H4 (cell line): ENCODE measurements around the gene SLF1. TPM values are rescaled to one million over a fixed set of nuclear protein-coding genes. Genes with fewer than 3 reads are reported as not detected.
"Not testable (repeated sequence)": the region's sequence is repeated elsewhere in the genome, so short reads cannot be mapped to it uniquely, and the experiment has no call there.

Experiments
- DNase-seq: peaks from one replicate; pipeline ENCODE4 v3.0.0-alpha.2; 2015; ENCODE audit warnings: low spot score
- total RNA-seq: library from RNA; depleted of rRNA; stranded (reverse); fragments of >200 nt; shearing (Covaris generic); gene quantifications from 2 replicates; pipeline ENCODE4 v1.2.3, GENCODE V29; 2014; rRNA removed

Gene SLF1
- total RNA-seq = 11.3 and 13.9 TPM in 2 replicates

DNA sequence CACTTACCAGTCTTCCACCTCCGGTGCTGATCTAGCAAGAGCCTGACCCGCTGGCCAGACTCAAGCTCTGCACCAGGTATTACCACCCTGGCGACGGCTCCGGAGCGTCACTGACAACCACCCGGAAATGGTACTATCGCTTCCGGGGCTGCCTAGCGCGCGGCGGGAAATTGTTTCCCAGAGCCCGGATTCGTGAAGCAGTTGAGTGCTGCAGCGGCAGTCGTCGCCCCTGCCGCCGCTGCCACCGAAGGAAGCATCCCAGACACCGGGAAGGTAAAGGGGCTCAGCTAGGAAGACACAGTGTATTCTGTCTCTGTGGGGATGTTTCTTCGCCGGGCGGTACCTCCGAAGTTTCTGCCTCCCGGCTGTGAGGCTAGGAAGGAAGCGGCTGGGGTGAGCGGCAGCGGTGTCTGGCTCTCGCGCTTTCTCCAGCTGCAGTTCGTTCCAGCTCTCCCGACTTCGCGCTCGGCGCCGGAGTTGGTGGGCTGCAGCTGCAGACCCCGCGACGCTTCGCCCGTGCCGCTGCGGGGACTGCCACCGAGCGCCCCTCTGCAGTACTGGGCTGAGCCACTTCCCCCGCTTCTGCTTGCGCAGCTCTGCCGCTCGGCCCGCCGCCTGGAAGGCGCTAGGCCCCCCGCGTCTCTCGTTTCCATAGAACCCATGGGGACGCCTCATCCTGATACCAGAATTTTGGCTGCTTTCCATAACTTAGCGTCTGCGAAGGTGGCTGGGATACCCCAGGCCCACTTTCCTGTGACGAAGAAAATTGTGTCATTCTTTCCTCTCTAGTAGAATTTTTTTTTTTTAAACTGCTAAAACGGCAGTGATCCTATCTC is at the start of gene SLF1, which contains the start of gene KIAA0825:
SLF1 (plus strand) TSS at position 177 of the 836 bp plus-strand sequence. CDS start 10,142 bp downstream, outside the sequence.
KIAA0825 (minus strand) TSS at position 112 of the 836 bp plus-strand sequence. CDS start 81,478 bp downstream, outside the sequence.
- DNase-seq = peak; percentile 85

DNA sequence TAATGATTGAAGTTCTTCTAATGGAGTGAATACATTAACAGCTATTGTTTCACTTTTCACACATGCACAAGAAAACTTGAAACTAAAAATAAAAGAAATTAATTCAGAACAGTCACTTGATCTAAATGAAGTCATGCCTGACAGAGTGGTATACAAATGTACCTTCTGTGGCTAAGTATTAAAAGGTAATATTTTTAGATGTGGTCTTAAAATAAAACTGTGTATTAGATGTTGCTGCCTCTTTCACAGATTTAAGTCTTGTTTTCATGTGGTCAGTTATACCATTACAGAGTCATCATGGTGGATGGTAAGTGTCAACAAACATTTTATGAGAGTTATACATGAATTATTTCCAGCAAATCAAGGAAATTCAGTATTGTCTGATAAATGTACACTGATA is 47.1 kb upstream of the SLF1 start:
- no peak for DNase-seq

DNA sequence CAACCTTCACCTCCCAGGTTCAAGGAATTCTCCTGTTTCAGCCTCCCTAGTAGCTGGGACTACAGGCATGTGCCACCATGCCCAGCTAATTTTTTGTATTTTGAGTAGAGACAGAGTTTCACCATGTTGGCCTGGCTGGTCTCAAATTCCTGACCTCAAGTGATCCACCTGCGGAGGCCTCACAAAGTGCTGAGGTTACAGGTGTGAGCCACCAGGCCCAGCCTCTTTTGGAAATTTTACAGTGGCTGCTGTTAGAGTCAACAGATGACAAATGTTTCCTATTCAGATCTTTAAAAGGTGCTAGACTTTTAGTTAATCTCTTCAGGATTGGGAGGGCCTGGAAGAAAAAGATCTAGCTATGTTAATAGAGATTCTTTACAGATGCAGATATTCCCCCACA is 45.1 kb upstream of the SLF1 start:
- not testable (repeated sequence) for DNase-seq

DNA sequence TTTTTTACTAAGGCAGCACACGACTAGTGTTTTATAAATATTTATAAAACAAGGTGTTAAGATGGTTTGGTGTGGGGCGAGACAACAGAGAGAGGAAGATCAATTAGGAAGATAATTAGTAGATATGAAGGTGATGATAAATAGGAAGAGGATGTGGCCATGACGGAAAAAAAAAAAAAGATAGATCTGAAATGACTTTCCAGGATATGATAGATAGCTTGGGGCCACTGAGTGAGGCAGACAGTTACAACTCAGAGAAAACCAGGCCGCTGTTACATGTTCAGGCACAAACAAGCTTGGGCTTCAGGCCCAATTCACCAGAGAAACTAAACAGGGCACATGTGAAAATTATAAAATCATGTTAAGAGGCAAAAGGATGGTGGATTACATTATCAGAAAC is 43.3 kb upstream of the SLF1 start:
- no peak for DNase-seq

DNA sequence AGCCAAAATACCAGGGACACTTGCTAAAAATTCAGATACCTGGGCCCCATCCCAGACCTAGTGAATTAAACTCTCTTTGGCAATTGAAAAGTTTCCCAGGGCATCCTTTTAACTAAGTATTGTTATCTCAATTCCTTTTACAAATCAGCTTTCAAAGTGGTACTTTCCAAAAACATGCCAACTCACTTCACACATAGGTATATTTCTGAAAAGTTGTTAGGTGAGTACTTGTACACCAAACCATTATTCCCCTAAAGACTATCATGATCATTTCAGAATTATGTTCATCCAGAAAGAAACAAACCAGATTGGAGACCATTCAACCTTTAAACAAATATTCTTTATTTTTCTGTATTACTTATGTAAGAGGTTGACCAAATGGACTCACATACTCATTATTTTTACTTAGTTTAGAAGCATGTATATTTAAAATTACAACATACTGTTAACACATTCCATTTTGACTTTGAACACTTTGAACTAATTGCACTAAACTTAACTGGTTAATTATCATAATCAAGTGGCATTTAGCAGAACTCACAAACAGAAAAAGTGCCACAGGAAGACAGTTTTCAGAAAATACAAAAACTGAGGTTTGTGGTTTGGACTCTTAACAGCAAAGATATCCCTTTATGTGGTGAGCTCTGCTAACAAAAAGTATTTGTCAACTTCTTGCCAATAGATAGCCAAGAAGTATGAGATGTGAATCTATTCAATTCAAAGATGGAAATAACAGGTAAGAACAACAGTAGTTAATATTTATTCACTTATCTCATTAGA is 40.8 kb upstream of the SLF1 start:
- no peak for DNase-seq

DNA sequence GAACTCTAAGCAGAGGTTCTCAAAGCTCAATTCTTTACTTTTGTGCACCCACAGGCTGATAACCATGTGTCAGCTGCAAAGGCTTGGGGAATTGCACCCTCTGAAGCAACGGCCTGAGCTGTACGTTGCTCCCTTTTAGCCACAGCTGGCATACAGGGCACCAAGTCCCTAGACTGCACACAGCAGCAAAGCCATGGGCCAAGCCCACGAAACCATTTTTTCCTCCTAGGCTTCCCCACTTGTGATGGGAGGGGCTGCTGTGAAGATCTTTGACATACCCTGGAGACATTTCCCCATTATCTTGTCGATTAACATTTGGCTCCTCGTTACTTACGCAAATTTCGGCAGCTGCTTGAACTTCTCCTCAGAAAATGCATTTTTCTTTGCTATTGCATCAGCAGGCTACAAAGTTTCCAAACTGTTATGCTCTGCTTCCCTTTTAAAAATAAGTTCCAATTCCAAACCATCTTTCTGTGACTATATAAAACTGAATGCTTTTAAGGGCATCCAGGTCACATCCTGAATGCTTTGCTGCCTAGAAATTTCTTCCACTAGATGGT is 23.1 kb upstream of the SLF1 start:
- no peak for DNase-seq

DNA sequence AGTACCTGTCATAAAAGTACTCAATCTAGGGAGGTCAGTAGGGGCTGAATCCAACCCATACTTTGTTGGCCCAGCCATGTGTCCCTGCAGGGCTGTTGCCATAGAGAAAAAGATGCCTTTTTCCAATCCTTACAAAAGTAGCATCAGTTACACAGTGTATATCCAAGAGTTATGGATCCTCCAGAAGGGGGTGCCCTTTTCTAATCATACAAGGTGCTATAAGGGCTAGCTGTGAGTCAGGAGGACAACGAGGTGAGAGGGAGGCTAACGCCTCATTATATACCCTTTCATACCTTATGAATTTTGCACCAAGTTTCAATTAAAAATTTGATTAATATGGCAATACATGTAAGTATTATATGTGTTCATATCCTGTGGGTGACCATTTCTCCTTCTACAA is 4.9 kb upstream of the SLF1 start:
- no peak for DNase-seq

DNA sequence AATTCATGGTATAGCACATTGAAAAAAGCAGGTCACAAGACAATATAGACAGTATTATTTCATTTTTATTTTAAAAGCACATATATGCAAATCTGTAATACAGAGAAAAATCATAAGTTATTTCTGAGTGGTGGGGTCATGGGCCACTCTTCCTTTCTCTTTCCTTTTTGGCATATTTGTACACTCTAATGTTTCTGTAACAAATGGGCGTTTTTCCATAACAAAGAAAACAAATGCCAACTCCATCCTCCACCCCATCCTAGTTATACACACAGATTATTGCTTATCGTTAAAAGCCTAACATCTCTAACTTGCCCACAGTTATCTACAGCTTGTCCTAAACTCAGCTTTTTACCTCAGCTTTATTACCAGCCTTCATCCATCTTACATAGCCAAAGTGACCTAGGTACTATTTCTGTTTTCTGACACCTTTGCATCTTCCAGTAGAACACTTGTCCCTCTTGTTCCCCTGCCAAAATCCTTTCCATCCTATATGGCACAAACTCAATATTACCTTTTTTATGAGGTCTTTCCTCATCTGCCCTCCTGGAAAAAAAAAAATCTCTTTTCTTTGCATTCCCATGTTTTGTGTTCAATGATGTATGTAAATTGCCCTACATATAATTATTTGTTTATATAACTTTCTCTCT is 4.2 kb upstream of the SLF1 start:
- DNase-seq = no peak

DNA sequence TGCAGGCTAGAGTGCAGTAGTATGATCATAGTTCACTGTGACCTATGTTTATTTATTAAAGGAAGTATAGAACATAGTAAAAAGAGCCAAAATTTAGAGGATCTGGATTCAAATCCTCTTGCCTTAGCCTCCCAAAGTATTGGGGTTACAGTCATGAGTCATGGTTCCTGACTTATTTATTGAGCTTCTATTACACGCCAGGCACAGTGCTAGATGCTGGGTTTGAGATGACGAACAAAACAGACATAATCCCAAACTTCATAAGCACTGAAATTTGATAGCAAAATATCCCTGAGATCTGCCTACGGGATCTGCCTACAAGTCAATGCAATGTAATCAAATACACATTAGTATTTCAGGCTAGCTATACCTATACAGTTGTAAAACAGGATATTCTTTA is 2.6 kb upstream of the SLF1 start:
- DNase-seq = no peak

DNA sequence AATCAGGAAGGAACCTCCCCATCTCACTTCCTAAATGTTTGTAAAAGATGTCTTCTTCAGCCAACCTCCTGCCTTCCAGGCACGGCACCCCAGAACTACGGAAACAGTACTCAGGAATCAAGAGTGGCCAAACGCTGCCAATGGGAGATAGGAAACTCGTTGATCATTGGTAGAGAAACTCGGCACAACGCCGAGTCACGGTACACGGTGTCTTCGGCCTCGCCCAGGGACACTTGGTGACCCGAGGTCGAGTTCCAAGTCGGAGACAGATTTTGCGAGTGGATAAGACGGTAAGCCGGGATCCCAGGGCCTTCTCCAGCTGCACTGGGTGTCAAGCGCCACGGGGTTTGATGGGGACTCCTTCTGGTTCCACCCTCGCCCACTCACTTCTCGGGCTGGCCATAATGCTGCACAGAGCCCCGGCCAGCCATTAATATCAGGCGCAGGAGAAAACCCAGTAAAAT is 408 bp upstream of the SLF1 start:
- peak; percentile 56 for DNase-seq

DNA sequence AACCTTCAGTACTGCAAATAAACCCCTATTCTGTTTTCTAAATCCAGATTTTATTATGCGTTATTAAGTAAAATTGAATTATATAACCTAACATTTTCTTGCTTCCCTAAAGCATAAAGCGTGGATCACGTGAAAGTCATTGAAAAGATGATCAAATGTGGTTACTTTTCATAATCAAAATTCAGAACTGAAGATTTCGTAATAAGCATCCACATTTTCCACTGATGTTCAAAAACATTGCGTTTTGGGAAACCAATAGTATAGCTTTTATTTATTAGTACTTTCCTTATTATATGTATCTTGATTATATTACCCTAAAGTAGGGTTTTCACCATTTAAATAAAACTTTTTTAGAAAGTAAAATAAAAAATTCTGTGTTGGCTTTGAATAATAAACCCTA is 1.8 kb downstream of the SLF1 start:
- DNase-seq = no peak

DNA sequence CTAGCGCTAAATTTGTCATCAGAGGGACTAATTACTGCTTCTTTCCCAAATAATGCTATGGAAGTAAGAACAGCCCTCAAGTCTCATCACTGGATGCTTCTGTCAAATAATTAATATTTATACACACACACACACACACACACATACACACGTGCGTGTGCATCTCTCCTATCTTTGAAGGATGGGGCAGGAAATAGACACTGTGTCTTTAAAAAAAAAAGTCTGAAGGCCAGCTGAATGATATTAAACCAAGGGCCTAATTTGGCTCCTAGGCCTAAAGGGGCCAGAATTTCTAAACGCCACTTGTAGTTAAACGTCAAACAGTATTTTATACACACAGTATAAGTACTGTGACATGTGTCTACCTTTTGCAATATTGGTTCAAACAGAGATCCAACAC is 3.3 kb downstream of the SLF1 start:
- no peak for DNase-seq

DNA sequence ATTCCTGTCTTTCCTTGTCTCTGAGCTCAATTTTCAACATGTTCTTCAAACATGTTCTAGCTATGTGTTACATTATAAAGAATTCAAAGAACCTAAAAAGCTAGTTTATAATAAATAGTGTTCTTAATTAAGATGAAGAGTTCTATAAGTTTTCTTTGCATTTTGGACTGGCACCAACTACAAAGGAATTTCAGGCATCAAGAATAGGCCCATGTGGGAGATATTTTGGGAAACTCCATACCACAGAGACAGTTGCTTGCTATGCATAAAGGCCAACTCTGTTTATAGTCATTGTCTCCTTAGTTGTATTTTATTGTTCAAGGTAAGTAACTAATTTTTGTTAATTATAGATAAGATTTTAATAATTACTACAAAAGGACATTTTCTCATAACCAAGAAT is 4.5 kb downstream of the SLF1 start:
- no peak for DNase-seq

DNA sequence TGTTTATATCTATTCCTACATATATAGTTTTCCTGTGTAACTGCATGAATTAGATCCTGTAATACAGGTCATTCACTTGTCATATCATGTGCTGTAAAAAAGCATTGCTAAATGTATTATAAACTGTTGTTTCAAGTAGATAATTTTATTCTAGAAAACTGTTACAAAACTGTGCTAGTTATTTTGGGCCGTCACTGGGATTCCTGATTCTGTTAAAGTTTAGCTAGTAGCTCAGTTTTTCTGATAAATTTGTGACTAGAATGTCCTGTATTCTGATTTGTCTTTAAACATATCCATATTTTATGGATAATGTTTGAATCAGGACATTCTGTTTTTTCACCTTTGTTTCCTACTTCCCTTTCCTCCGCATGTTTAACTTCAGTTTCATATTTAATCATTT is 5.4 kb downstream of the SLF1 start:
- no peak for DNase-seq

DNA sequence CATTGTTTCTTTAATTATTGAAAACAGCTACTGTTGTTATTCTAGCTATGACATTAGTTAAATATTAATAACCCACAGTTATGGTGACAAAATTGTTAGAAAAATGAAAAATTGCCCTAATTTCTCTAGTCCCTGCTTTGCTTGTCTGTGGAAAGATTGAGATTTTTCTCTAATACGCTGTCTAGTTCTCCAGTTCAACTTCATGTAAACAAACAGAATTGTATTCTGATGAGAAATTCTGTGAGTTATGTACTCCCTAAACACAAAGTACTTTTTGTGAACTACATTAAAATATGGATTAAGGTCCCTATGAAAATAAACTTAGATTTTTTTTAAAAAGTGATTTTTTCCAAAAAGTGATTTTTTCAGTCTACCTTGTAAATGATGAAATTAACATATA is 8.7 kb downstream of the SLF1 start:
- DNase-seq = no peak

DNA sequence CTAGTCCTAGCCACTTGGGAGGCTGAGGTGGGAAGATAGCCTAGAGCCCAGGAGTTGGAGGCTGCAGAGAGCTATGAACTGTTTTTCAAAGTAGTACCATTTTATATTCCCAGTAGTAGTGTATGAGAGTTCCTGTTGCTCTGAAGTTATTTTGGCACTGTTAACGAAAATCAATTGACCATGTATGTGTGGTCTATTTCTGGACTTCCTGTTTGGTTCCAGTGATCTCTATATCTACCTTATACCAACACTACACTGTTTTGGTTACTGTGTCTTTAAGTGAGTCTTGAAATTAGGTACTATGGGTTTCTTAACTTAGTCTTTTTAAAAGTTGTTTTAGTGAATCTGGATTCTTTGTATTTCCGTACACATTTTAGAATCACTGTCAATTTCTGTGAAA is 13.6 kb downstream of the SLF1 start:
- DNase-seq = no peak

DNA sequence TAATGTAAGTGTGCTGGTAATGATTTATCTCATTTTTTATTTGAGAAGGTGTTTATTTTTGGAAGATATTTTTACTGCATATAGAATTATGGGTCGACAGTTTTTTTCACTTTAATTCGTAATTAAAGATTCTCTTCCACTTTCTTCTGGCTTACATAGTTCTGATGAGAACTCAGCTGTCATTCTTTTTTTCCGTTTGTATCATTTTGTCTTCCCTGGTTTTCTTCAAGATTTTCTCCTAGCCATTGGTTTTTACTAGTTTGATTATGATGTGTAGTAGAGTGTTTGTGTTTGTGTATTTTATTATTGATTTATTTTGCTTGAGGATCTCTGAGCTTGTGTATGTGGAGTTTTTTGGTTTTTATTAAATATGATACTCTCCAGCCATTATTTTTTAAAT is 21.7 kb downstream of the SLF1 start:
- DNase-seq = no peak

DNA sequence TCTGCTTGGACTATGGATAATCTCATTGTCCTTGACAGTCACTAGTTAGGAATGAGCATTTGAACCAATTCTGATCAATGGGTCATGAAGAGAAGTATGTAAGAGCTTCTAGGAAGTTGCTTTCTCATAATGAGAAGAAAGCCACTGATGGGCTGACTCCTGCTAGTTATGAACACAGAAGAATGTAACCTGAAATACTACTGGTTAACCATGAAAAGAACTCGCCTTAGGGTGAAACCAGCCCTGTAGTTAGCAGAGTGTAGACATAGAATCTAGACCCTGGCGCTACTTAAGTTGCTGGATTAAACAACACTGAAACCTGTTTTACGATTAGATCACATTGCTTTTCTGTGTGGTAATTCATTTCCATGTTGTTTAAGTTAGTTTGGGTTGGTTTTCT is 26.6 kb downstream of the SLF1 start:
- DNase-seq = no peak

DNA sequence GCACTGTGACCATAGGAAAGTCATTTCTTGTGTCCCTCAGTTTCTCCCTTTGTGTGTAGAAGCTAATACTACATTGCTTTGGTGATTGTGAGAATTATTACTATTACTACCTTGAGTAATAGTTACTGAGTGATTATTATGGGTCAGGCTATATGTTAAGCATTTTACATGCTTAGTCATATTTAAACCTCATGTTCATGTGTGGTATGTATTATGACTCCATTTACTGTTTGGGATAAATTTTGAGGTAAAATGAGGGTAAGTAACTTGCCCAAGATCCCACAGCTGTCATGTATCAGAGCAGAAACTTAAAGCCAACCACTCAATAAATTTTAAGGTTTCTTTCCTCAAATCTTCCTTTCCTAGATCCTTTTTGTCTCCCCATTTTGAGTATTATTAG is 28.3 kb downstream of the SLF1 start:
- DNase-seq = no peak

DNA sequence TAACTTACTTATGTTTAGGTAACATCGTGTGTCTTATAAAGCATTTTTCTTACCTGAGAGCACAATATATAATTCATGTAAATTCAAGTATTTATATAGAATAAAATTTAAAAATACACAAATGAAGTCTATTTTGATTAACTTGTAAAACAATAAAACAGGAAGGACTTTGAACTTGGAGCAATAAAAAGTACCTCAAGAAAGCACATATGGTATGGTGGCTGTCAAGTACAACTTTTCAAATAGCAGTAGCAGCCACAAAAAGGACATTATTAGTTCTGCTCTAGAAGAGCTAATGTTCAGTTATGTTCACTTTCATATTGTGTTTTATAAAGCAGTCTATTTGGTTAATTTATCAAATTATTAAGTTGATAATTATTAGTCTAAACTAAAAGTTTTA is 31.4 kb downstream of the SLF1 start:
- no peak for DNase-seq

DNA sequence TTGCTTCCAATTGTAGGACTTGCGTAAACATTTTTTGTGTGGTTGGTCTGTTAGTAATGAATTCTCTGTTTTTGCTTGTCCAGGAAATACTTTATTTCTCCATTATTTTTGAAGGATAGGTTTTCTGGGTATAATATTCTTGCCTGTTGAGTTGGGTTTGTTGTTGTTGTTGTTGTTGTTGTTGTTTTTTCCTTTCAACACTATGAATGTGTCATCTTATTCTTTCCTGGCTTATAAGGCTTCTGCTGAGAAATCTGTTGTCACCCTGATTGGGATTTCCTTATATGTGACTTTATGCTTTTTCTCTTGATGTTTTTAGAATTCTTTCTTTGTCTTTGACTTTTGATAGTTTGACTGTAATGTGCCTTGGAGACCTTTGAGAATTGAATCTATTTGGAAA is 39.8 kb downstream of the SLF1 start:
- no peak for DNase-seq

DNA sequence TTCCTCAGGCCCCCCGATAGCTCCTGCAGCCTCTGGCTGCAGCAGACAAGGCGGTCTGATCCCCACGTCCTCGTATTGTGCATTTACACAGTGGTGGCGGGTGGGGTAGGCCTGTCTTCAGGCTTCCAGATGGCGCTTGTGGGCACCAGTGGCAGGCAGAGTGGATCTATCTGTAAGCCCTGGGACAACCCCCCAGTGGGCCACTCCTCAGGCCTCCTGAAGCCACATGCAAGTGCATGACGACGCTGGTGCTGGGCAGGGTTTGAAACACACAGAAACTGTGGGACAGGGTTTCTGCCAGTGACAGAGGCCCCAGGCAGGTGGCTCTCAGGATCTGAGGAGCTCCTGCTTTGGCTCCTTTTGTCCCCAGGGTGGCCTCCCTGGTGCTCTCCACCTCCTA is 42.0 kb downstream of the SLF1 start:
- DNase-seq = no peak
